HCT116 (cell line): ENCODE measurements around the gene KIF26B. TPM values are rescaled to one million over a fixed set of nuclear protein-coding genes. Genes with fewer than 3 reads are reported as not detected.

Experiments
- ATAC-seq: fragments of 200-7000 bp; cut with Tn5 transposase; 2 replicates; pipeline ENCODE4 v1.9.1; 2020; ENCODE audit warnings: mild to moderate bottlenecking, moderate library complexity
- BruUV-seq: library from RNA; stranded (reverse); fragments of 400-500 nt; replicated peaks from 2 replicates; lab custom pipeline; 2021; lab: Mats Ljungman, UMichigan
- CTCF ChIA-PET: fragments of 300-600 bp; sonication (Branson Sonifier 250); formaldehyde crosslinking; loops from one replicate; lab custom pipeline; 2021; ENCODE audit warnings: antibody characterized with exemption; lab: Charles Lee
- POLR2A ChIA-PET: fragments of 300-600, 350-600 bp; sonication (Branson Sonifier 250); formaldehyde crosslinking; loops from one replicate; lab custom pipeline; 2021; ENCODE audit warnings: antibody characterized with exemption; lab: Charles Lee
- RAD21 ChIA-PET, 2 experiments: fragments of 300-600 bp; sonication (Branson Sonifier 250); formaldehyde crosslinking; loops; one replicate each; lab custom pipeline; 2023; ENCODE audit warnings: low total read pairs in 2 of 2; ENCODE audit not compliant: uncharacterized antibody in 2 of 2, unreplicated experiment in 2 of 2, low non-redundant PET in 1 of 2; lab: Charles Lee
- DNase-seq: peaks from one replicate; pipeline ENCODE4 v3.0.0-alpha.2; 2010; ENCODE audit warnings: low read depth, low spot score
- H2AFZ ChIP-seq: fragments of 200-600 bp; shearing (Covaris generic), sonication (generic); 2 replicates; pipeline ENCODE4 v1.6.1; 2017; ENCODE audit warnings: low read depth, mixed run types, mixed read lengths, antibody characterized with exemption, low read length; ENCODE audit not compliant: poor library complexity, severe bottlenecking
- H3K27ac ChIP-seq: 2 replicates; pipeline ENCODE4 v1.5.1; 2012; ENCODE audit warnings: low read depth, low read length
- H3K27me3 ChIP-seq: fragments of 200-600 bp; sonication (generic); 2 replicates; pipeline ENCODE4 v1.6.1; 2016; ENCODE audit warnings: mixed run types, low read length, mixed read lengths; ENCODE audit not compliant: insufficient read depth
- H3K36me3 ChIP-seq, 2 experiments: fragments of 200-500 bp in 1 of 2; fragments of 200-600 bp in 1 of 2; sonication (Bioruptor generic) in 1 of 2; sonication (generic) in 1 of 2; 2 replicates each; pipeline versions ENCODE4 v1.5.1 to v1.6.1; 2014 to 2016; ENCODE audit warnings: low read length in 2 of 2, inconsistent platforms in 1 of 2, mixed read lengths in 1 of 2, mixed run types in 1 of 2; ENCODE audit not compliant: insufficient read depth in 2 of 2, control insufficient read depth in 1 of 2
- H3K4me1 ChIP-seq, 2 experiments: fragments of 200-600 bp in 1 of 2; sonication (generic) in 1 of 2; 2 replicates each; pipeline versions ENCODE4 v1.5.1 to v1.6.1; 2012 to 2017; ENCODE audit warnings: low read length in 2 of 2, inconsistent platforms in 1 of 2, mild to moderate bottlenecking in 1 of 2, mixed read lengths in 1 of 2, mixed run types in 1 of 2, moderate library complexity in 1 of 2; ENCODE audit not compliant: insufficient read depth in 2 of 2, control insufficient read depth in 1 of 2
- H3K4me2 ChIP-seq: fragments of 200-600 bp; sonication (generic); 2 replicates; pipeline ENCODE4 v1.6.1; 2017; ENCODE audit warnings: mixed run types, low read length, mixed read lengths
- H3K4me3 ChIP-seq, 2 experiments: fragments of 200-600 bp in 1 of 2; sonication (generic) in 1 of 2; replicated peaks in 1 of 2; 2 replicates each; pipeline ENCODE4 v1.5.1; 2011 to 2016; ENCODE audit warnings: low read length in 2 of 2, control low read depth in 1 of 2, low read depth in 1 of 2, mild to moderate bottlenecking in 1 of 2, mixed read lengths in 1 of 2, mixed run types in 1 of 2
- H3K79me2 ChIP-seq: fragments of 200-600 bp; sonication (generic); 2 replicates; pipeline ENCODE4 v1.6.1; 2017; ENCODE audit warnings: mild to moderate bottlenecking, mixed run types, low read length, moderate library complexity, mixed read lengths; ENCODE audit not compliant: insufficient read depth
- H3K9ac ChIP-seq: fragments of 200-600 bp; sonication (generic); 2 replicates; pipeline ENCODE4 v1.6.1; 2016; ENCODE audit warnings: low read length, mixed read lengths
- H3K9me2 ChIP-seq: fragments of 200-600 bp; sonication (generic), shearing (Covaris generic); 2 replicates; pipeline ENCODE4 v1.6.1; 2017; ENCODE audit warnings: mixed run types, mild to moderate bottlenecking, moderate library complexity; ENCODE audit not compliant: insufficient read depth
- H3K9me3 ChIP-seq, 2 experiments: fragments of 200-500 bp in 1 of 2; fragments of 200-600 bp in 1 of 2; sonication (Bioruptor generic) in 1 of 2; sonication (generic) in 1 of 2; 2 replicates each; pipeline ENCODE4 v1.6.1; 2014 to 2017; ENCODE audit warnings: low read length in 2 of 2, mixed read lengths in 2 of 2, inconsistent platforms in 1 of 2, low read depth in 1 of 2, mild to moderate bottlenecking in 1 of 2, mixed run types in 1 of 2, moderate library complexity in 1 of 2; ENCODE audit not compliant: control insufficient read depth in 1 of 2, insufficient read depth in 1 of 2
- H4K20me1 ChIP-seq: fragments of 200-600 bp; sonication (generic), shearing (Covaris generic); 2 replicates; pipeline ENCODE4 v1.6.1; 2017; ENCODE audit warnings: mixed run types, mild to moderate bottlenecking, moderate library complexity; ENCODE audit not compliant: insufficient read depth
- ATF3 ChIP-seq: IDR thresholded peaks from 2 replicates; pipeline ENCODE4 v1.6.1; 2012
- CBX3 ChIP-seq: IDR thresholded peaks from 2 replicates; pipeline ENCODE4 v1.6.1; 2012; ENCODE audit warnings: low read depth
- ELF1 ChIP-seq: IDR thresholded peaks from 2 replicates; pipeline ENCODE4 v1.6.1; 2012; ENCODE audit warnings: low read depth, borderline replicate concordance
- EZH2phosphoT487 ChIP-seq: fragments of 200-600 bp; IDR thresholded peaks from 2 replicates; pipeline ENCODE4 v1.6.1; 2018; ENCODE audit warnings: antibody characterized with exemption, borderline replicate concordance
- MAX ChIP-seq: IDR thresholded peaks from 2 replicates; pipeline ENCODE4 v1.6.1; 2012
- RAD21 ChIP-seq: IDR thresholded peaks from 2 replicates; pipeline ENCODE4 v1.6.1; 2012; ENCODE audit warnings: low read depth, mild to moderate bottlenecking
- REST ChIP-seq: IDR thresholded peaks from 2 replicates; pipeline ENCODE4 v1.6.1; 2012; ENCODE audit warnings: low read depth
- SIN3A ChIP-seq: IDR thresholded peaks from 2 replicates; pipeline ENCODE4 v1.6.1; 2012; ENCODE audit warnings: low read depth
- SP1 ChIP-seq: IDR thresholded peaks from 2 replicates; pipeline ENCODE4 v1.6.1; 2012; ENCODE audit warnings: low read depth
- YY1 ChIP-seq: IDR thresholded peaks from 2 replicates; pipeline ENCODE4 v1.6.1; 2011; ENCODE audit warnings: low read length, low read depth, moderate library complexity, mild to moderate bottlenecking; ENCODE audit not compliant: insufficient replicate concordance; ENCODE audit errors: extremely low read depth
- ZFX ChIP-seq: fragments of 450-650 bp; IDR thresholded peaks from 2 replicates; pipeline ENCODE4 v1.6.1; 2017
- ZNF274 ChIP-seq: fragments of 200-500 bp; sonication (Bioruptor generic); IDR thresholded peaks from 2 replicates; pipeline ENCODE4 v1.6.1; 2014; ENCODE audit warnings: mild to moderate bottlenecking, low read depth, low read length, inconsistent platforms
- intact Hi-C: fragments of 100-400 bp; cut with micrococcal nuclease; formaldehyde crosslinking; loops from 2 replicates; pipeline ENCODE4 v1.10.0; 2022
- total RNA-seq: library from RNA; stranded (reverse); gene quantifications from one replicate; pipeline ENCODE4 v1.2.1, GENCODE V29; 2021; ENCODE audit not compliant: unreplicated experiment

KIF26B gene
- total RNA-seq, 1 experiment from 2014 or later, result 0.49 TPM

- Histone ChIP-seq H3K36me3 (no peaks in the 10 kb centered on the region), H3K4me1 (no peaks in the 10 kb centered on the region), H3K9me2 (no peaks in the 10 kb centered on the region), H3K27ac (no peak overlapping the region), H2AFZ (no peak overlapping the region), H3K4me3 (no peak overlapping the region), H3K9me3 (no peaks in the 10 kb centered on the region), H4K20me1 (no peaks in the 10 kb centered on the region), H3K9ac (no peak overlapping the region), H3K27me3 (peaks cover 5% of the 10 kb centered on the region; the same call in 1 of the 2 replicates), H3K4me2 (no peak overlapping the region), H3K79me2 (no peaks in the 10 kb centered on the region)
- ATAC-seq (no peak), DNase-seq (no peak)
- no TSS peak for BruUV-seq
- ChIA-PET CTCF (no interaction called here), RAD21 (no interaction called here), POLR2A (no interaction called here)
- intact Hi-C loops, result no loop called here
- TF ChIP-seq RAD21, result no peak
- TF ChIP-seq ZNF274, result no peak
- TF ChIP-seq SP1, result no peak
- no peak for TF ChIP-seq ATF3
- no peak for TF ChIP-seq ELF1
- TF ChIP-seq CBX3, result no peak
- TF ChIP-seq MAX, result no peak
- no peak for TF ChIP-seq YY1
- no peak for TF ChIP-seq SIN3A
- TF ChIP-seq REST, result no peak
- no peak for TF ChIP-seq EZH2phosphoT487
- no peak for TF ChIP-seq ZFX
These were observed 137.8 kb downstream of the KIF26B start for GRCh38 chr1:245292553-245292952.
